Activated T-cell treated with anti-CD3 and anti-CD28 coated beads for 1 hour (primary cell): ENCODE measurements around the gene MGAT5B.
"Not testable (repeated sequence)": the region's sequence is repeated elsewhere in the genome, so short reads cannot be mapped to it uniquely, and the experiment has no call there.

ENCODE experiments used
- DNase-seq: peaks from one replicate; pipeline ENCODE4 v3.0.0-alpha.2; 2020; ENCODE audit warnings: low read depth

MGAT5B gene, protein sequence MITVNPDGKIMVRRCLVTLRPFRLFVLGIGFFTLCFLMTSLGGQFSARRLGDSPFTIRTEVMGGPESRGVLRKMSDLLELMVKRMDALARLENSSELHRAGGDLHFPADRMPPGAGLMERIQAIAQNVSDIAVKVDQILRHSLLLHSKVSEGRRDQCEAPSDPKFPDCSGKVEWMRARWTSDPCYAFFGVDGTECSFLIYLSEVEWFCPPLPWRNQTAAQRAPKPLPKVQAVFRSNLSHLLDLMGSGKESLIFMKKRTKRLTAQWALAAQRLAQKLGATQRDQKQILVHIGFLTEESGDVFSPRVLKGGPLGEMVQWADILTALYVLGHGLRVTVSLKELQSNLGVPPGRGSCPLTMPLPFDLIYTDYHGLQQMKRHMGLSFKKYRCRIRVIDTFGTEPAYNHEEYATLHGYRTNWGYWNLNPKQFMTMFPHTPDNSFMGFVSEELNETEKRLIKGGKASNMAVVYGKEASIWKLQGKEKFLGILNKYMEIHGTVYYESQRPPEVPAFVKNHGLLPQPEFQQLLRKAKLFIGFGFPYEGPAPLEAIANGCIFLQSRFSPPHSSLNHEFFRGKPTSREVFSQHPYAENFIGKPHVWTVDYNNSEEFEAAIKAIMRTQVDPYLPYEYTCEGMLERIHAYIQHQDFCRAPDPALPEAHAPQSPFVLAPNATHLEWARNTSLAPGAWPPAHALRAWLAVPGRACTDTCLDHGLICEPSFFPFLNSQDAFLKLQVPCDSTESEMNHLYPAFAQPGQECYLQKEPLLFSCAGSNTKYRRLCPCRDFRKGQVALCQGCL

GRCh38 chr17:76868176-76868668 is at the start of gene MGAT5B:
Gene MGAT5B (plus strand): TSS chr17:76868404. CDS start chr17:76869030, 626 bp downstream.
- peak; percentile 72 for DNase-seq

- no peak for DNase-seq
Measured at GRCh38 chr17:76820039-76820438, 48.2 kb upstream of the MGAT5B start.

DNA sequence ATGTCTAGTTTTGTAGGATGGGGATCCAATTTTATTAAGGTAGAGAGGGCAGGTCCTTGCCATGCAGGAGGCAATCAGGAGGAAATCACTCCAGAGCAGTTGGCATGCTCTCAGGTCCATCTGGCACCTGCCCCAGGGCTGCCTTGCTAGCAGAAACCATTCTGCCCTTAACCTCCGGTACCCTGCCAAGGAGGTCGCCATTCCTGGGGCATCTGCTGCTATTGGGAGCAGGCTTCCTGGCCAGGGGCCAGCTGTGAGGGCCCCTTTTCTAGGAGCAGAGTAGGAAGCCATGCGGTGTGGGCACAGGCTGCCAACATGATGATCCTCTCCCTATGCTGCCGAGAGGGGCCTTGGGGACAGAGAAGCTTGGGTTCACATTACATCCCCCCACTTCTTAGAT is 47.6 kb upstream of the MGAT5B start:
- DNase-seq: no peak

GRCh38 chr17:76822184-76822778 is 45.9 kb upstream of the MGAT5B start:
- no peak for DNase-seq

GRCh38 chr17:76824093-76824492 is 44.1 kb upstream of the MGAT5B start:
- no peak for DNase-seq

GRCh38 chr17:76826330-76827068 is 41.7 kb upstream of the MGAT5B start:
- no peak for DNase-seq

DNA sequence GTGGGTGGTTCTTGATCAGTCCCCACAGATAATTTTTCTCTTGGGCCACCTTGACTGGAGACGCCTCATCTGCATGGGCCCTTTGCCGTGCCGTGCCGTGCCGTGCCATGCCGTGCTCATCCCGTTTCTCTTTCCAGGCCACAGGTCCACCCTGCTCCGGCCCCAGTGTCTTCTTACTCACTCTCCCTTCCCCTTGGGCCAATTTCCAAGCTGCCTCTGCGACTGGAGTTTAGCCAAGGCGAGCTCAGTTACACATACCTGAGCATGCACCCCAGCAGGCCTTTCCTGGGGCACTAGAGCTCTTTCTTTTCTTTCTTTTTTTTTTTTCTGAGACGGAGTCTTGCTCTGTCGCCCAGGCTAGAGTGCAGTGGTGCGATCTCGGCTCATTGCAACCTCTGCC is 40.5 kb upstream of the MGAT5B start:
- DNase-seq: no peak

DNA sequence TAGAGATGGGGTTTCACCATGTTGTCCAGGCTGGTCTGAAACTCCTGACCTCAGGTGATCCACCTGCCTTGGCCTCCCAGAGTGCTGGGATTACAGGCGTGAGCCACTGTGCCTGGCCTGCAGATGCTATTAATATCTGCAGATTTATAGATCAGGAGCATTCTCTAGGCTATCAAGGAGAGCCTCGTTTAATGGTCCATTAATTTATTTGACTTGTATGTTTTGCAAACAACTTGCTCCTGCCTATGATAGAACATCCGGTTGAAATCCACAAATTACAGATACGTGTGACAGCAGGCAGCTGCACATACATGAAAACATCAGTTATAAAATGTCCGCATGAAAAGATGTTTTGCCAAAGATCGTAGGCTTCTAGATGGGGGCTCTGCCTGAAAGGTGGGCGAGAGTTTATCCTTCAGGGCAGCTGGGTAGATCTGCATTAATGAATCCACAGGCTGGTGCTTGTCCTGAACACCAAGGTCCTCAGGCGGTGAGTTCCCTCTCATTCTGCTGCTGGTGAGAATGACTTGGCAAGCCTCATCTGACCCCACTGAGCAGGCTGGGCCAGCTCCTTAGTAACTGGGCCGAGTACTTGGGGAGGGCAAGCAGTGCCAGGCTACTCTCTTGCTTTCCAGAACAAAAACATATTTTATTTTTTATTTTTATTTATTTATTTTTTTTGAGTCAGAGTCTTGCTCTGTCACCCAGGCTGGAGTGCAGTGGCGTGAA is 37.1 kb upstream of the MGAT5B start:
- DNase-seq: no peak

- no peak for DNase-seq
Measured at GRCh38 chr17:76833034-76833644, 35.1 kb upstream of the MGAT5B start.

DNA sequence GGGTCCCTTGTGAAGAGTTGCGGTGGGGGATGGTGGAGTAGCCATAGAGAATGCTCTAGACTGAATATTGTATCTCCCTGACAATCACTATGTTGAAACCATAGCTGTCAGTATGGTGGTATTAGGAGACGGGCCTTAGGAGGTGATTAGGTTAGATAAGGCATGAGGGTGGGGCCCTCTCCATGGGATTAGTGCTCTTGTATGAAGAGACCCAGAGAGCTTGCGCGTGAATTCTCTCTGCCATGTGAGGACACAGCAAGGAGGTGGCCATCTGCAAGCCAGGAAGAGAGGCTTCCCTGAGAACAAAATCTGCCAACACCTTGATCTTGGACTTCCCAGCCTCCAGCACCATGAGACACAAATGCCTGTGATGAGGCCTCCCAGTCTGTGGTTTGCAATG is 34.5 kb upstream of the MGAT5B start:
- DNase-seq: no peak

- no peak for DNase-seq
Measured at GRCh38 chr17:76834870-76835269, 33.3 kb upstream of the MGAT5B start.

- no peak for DNase-seq
Measured at GRCh38 chr17:76840443-76840767, 27.8 kb upstream of the MGAT5B start.

- no peak for DNase-seq
Measured at GRCh38 chr17:76840884-76841775, 27.1 kb upstream of the MGAT5B start.

DNA sequence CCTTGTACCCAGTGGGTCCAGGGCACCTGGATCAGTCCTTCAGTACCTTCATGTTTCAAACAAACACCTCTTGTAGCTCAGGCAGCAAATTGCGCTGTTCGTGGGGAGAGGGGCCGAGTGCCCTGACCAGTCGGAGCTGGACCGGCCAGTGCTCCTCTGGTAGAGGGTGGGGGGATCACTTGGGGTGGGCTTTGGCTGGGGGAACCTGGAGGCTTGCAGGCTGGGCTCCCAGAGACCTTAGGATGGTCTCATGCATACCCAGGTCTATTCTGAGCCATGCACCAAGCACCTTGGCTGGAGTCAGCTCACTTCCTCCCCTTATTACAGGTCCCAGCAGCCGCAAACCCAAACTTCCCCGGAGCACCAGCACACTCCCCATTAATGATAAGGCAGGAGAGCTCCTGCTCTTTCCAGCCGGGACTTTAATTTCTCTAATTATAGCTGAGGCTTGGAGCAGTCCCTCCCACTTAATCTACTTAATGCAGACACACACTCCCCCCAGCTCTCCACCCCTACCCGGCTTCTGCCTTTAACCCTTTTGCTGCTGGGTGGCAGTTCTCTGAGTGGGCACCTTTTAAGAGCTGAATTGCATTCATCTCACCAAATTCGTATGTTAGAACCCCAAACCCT is 26.3 kb upstream of the MGAT5B start:
- no peak for DNase-seq

- not testable (repeated sequence) for DNase-seq
Measured at GRCh38 chr17:76843068-76843467, 25.1 kb upstream of the MGAT5B start.

- DNase-seq: no peak
Measured at GRCh38 chr17:76843703-76844484, 24.3 kb upstream of the MGAT5B start.

- no peak for DNase-seq
Measured at GRCh38 chr17:76844485-76844829, 23.7 kb upstream of the MGAT5B start.

DNA sequence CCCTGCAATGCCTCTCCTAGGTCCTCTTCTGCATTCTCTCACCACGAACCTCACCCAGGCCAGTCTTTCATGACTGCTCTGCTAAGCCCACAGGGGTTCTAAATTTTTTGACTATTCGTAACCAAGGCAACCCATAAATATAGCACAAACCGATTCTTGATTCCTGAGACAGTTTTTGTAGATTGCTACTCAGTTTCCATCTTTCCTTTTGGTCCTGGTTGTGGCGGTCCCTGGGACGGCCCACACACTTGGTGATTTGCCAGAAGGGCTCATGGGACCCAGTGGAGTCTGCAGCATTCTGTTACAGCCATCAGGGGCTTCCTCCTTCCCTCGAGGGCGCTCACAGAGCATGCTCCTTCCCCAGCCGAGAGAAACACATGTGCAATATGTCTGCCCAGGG is 23.4 kb upstream of the MGAT5B start:
- no peak for DNase-seq

GRCh38 chr17:76845541-76846017 is 22.6 kb upstream of the MGAT5B start:
- DNase-seq: no peak
